GM19099 (cell line): ENCODE measurements around the gene ELOVL4.

Experiments
- POLR2A ChIP-seq: IDR thresholded peaks from 3 replicates; pipeline ENCODE4 v1.6.1; 2011; ENCODE audit warnings: low read depth; ENCODE audit not compliant: insufficient read length; ENCODE audit errors: extremely low read depth

Gene ELOVL4

DNA sequence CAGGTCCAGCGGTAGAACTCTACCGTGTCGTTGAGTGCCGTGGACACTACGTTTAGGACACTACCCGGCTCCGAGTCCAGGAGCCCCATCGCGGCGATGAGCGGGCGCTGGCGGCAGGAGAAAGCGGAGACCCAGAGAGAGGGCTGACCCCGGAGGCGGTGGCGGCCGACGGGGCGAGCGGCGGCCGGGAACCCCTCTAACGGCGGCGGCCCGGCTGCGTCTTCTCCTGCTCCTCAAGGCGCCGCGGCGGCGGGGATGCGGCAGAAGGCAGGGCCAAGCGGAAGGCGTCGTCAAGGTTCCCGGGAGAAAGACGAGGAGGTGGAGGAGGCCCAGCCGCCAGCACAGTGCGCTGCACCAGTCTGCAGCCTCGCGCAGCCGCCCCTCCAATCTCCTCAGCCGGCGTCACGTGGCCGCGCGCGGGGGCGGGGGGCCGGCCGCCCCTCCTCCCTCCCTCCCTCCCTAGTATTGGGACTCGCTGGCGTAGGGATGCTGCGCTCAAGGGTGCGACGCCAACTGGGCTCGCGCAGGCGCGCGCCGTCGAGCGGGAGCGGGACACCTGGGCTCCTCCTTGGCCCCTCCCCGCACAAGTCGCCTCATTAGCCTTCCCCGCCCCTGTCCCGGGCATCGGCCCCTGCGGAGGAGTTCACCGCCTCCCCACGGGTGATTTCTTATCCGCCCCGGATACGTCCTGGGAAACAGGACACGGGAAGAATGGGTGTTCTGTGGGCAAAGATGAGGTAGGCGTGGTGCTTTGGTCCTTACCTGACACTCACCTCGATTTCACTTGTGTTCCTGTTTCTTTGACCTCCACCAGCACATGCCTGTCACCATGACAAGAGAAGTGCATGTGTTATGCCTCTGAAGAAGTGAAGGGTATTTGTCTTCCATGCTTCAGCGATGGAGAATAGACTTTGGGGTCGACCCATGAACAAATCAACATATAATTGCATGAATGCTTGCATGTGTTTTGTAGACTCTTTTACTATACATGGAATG is at the start of gene ELOVL4:
ELOVL4 (minus strand) TSS at position 363 of the 996 bp plus-strand sequence; CDS start at position 89, 274 bp downstream.
- TF ChIP-seq POLR2A = no peak

GRCh38 chr6:79993911-79994309 is 46.6 kb upstream of the ELOVL4 start:
- TF ChIP-seq POLR2A = no peak

DNA sequence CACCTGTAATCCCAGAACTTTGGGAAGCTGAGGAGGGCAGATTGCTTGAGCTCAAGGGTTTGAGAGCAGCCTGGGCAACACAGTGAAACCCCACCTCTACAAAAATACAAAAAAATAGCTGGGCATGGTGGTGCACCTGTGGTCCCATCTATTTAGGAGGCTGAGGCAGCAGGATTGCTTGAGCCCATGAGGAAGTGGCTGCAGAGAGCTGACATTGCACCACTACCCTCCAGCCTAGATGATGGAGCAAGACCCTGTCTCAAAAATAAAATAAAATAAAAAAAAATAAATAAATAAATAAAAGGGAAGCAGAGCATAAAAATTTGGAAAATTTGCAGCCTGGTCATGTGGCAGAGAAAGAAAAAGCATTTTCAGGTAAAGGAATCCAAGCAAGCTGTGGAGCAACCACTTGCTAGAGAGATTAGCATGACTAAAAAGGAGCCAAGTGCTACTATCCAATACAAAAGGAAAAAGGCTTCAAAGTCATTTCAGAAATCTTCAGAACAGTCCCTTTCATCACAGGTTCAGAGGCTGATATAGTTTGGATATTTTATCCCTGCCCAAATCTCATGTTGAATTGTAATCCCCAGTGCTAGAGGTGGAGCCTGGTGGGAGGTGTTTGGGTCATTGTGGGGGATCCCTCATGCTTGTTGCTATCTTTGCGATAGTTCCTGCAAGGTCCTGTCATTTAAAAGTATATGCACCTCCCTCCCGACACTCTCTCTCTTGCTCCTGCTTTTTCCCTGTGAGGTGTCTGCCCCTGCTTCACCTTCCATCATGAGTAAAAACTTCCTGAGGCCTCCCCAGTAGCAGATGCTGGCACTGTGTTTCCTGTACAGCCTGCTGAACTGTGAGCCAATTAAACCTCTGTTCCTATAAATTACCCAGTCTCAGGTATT is 45.9 kb upstream of the ELOVL4 start:
- TF ChIP-seq POLR2A = no peak

DNA sequence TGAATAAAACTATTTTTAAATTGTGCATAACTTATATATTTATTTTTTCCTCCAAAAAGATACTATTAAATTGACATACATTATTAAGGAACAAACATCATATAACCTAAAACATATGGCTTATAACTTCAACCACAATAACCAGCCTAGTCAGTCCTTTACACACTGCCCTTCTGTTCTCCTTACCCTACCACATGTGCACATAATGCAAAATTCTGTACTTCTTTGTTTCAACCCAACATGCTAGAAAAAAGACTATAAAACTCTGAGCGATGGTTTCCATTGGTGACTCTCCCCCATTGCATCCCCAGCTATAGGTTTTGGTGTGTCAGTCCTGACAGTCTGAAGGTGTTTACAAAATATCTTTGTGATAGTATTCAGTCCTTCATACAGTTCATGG is 42.3 kb upstream of the ELOVL4 start:
- no peak for TF ChIP-seq POLR2A

GRCh38 chr6:79985128-79985527 is 37.8 kb upstream of the ELOVL4 start:
- no peak for TF ChIP-seq POLR2A

GRCh38 chr6:79984261-79984660 is 36.9 kb upstream of the ELOVL4 start:
- TF ChIP-seq POLR2A = no peak

DNA sequence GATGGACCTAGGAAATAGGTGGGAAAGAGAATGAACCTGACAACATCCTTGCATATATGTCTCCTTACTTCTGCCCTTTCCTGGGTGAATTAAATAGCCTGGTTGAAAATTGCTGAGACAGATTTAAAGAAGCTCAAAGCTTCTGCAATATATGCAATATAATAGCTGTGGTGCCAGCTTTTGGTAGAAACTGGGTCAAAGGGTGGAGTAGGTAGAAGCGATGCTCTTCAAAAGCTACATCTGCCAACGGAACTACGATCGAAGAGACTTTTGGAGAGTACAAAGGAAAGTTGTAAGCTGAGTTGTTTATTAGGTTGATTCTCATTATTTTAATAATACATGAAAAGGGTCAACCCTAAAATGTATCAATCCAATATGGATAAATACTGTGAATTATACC is 34.3 kb upstream of the ELOVL4 start:
- no peak for TF ChIP-seq POLR2A

DNA sequence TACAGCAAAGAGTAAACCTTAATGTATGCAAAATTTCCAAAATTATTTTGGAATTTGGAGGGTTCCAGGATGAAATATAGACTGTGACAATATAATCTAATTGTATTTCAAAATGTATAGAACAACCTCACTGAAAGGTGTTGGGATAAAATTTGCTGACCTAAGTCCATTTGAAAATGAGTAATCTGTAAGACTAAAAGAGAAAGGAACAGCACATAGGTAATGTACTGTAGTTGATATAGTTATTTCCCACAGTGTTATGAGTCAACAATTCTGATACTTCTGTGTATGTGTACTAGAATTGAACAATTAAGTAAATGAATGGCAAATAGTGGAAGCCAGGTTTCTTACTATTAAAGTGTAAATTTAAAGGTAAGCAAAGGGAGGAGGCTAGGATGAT is 23.8 kb upstream of the ELOVL4 start:
- no peak for TF ChIP-seq POLR2A

GRCh38 chr6:79969784-79970183 is 22.4 kb upstream of the ELOVL4 start:
- TF ChIP-seq POLR2A = no peak

GRCh38 chr6:79967178-79967577 is 19.8 kb upstream of the ELOVL4 start:
- TF ChIP-seq POLR2A = no peak

GRCh38 chr6:79964607-79965081 is 17.3 kb upstream of the ELOVL4 start:
- no peak for TF ChIP-seq POLR2A

DNA sequence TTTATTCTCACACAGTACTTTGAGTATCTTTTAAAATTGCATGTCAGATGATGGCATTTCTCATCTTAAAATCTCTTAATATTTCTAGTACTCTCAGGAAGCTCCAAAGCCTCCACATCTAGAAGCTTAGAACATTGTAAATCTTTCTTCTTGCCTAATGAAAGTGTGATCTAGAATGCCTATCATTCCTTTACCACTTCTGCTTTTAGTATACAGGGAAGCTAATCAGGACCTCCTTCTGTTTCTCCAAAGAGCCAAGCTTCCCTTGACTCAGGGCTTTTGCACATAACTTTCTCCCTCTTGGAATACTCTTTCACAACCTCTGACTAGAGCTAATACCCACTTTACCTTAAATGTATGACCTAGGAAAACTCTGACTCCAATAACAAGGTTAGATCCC is 7.5 kb upstream of the ELOVL4 start:
- no peak for TF ChIP-seq POLR2A

- no peak for TF ChIP-seq POLR2A
Measured at GRCh38 chr6:79949233-79949632, 1.9 kb upstream of the ELOVL4 start.

- no peak for TF ChIP-seq POLR2A
Measured at GRCh38 chr6:79946272-79947190, 822 bp downstream of the ELOVL4 start.
